PC-9 (cell line): ENCODE data around the gene PDE4D.

Experiments used
- CTCF ChIP-seq: fragments of 200-600 bp; sonication (generic); conservative IDR thresholded peaks from 2 replicates; pipeline ENCODE4 v1.6.1; 2017; ENCODE audit warnings: mixed run types, antibody characterized with exemption, mild to moderate bottlenecking, moderate library complexity
- EZH2 ChIP-seq: fragments of 200-600 bp; sonication (generic); IDR thresholded peaks from 2 replicates; pipeline ENCODE4 v1.8.0; 2017; ENCODE audit warnings: antibody characterized with exemption, low read depth

GRCh38 chr5:59362438-59362837 lies 531.1 kb downstream of the PDE4D start:
- no peak for TF ChIP-seq CTCF
- TF ChIP-seq EZH2 = no peak
